ENCODE data around the gene MICU2. TPM values are rescaled to one million over a fixed set of nuclear protein-coding genes. Genes with fewer than 3 reads are reported as not detected.

MICU2 gene
- total RNA-seq, 1 experiment from 2014 or later = 24.2 TPM

GRCh38 chr13:21548577-21548976 lies 55.4 kb downstream of the MICU2 start:
- Histone ChIP-seq H3K4me3 (ENCODE audit: low read depth in 2 of 2, low read length in 2 of 2) (no peak overlapping the region), H3K27ac (ENCODE audit: low read length) (no peak overlapping the region), H3K36me3 (ENCODE audit: control insufficient read depth, insufficient read depth, low read length) (no peaks in the 10 kb centered on the region), H3K27me3 (ENCODE audit: control insufficient read depth, insufficient read depth, low read length) (no peaks in the 10 kb centered on the region), H3K9me3 (ENCODE audit: control insufficient read depth, insufficient read depth, low read depth, low read length) (no peaks in the 10 kb centered on the region), H3K4me1 (ENCODE audit: control insufficient read depth, insufficient read depth, low read length) (no peaks in the 10 kb centered on the region)
- CTCF ChIA-PET = no interaction called here
- TF ChIP-seq CTCF (IDR thresholded peaks at IDR 0.05) = no peak
- no peak for TF ChIP-seq TCF7L2 (IDR thresholded peaks at IDR 0.05; ENCODE audit: low read depth, low read length)
- TF ChIP-seq REST (IDR thresholded peaks at IDR 0.05; ENCODE audit: insufficient read depth in 1 of 2, low read depth in 2 of 2, low read length in 1 of 2) = no peak
- TF ChIP-seq POLR2AphosphoS5 (IDR thresholded peaks at IDR 0.05; ENCODE audit: low read depth, low read length) = no peak
- TF ChIP-seq SIN3A (IDR thresholded peaks at IDR 0.05; ENCODE audit: borderline replicate concordance, insufficient read depth, low read depth, low read length) = no peak
- in situ Hi-C loops (cut with HindIII; ENCODE audit: low pct_unique_long_range_greater_than_20kb, low sequenced_read_pairs) (no loop called here), intact Hi-C loops (cut with micrococcal nuclease; ENCODE audit: unreplicated experiment) (no loop called here)
- POLR2A ChIA-PET = no interaction called here
- no TSS peak for BruUV-seq (replicated peaks)
- DNase-seq (ENCODE audit: low read depth, low spot score) (no peak), ATAC-seq (no peak)

GRCh38 chr13:21546372-21546771 lies 57.6 kb downstream of the MICU2 start:
- ChIA-PET POLR2A (no interaction called here), CTCF (no interaction called here)
- no peak for ATAC-seq
- no peak for DNase-seq (ENCODE audit: low read depth, low spot score)
- Histone ChIP-seq H3K27me3 (ENCODE audit: control insufficient read depth, insufficient read depth, low read length) (no peaks in the 10 kb centered on the region), H3K9me3 (ENCODE audit: control insufficient read depth, insufficient read depth, low read depth, low read length) (no peaks in the 10 kb centered on the region), H3K4me1 (ENCODE audit: control insufficient read depth, insufficient read depth, low read length) (no peaks in the 10 kb centered on the region; the same call in 1 of the 2 replicates), H3K36me3 (ENCODE audit: control insufficient read depth, insufficient read depth, low read length) (no peaks in the 10 kb centered on the region), H3K4me3 (ENCODE audit: low read depth in 2 of 2, low read length in 2 of 2) (no peak overlapping the region), H3K27ac (ENCODE audit: low read length) (no peak overlapping the region)
- no TSS peak for BruUV-seq (replicated peaks)
- intact Hi-C loops (cut with micrococcal nuclease; ENCODE audit: unreplicated experiment) = no loop called here
- in situ Hi-C loops (cut with HindIII; ENCODE audit: low pct_unique_long_range_greater_than_20kb, low sequenced_read_pairs) = no loop called here
- no peak for TF ChIP-seq TCF7L2 (IDR thresholded peaks at IDR 0.05; ENCODE audit: low read depth, low read length)
- no peak for TF ChIP-seq POLR2AphosphoS5 (IDR thresholded peaks at IDR 0.05; ENCODE audit: low read depth, low read length)
- no peak for TF ChIP-seq REST (IDR thresholded peaks at IDR 0.05; ENCODE audit: insufficient read depth in 1 of 2, low read depth in 2 of 2, low read length in 1 of 2)
- no peak for TF ChIP-seq SIN3A (IDR thresholded peaks at IDR 0.05; ENCODE audit: borderline replicate concordance, insufficient read depth, low read depth, low read length)
- TF ChIP-seq CTCF (IDR thresholded peaks at IDR 0.05) = no peak
